Tibial artery (tissue), 4 donors: ENCODE data around the gene NARS2.
"Not testable (repeated sequence)": the region's sequence is repeated elsewhere in the genome, so short reads cannot be mapped to it uniquely, and the experiment has no call there.

Experiments used
- DNase-seq, 2 donors: peaks; one replicate each; pipeline ENCODE4 v3.0.0-alpha.2; 2019
- H3K27ac ChIP-seq, 2 donors: fragments of 200-600 bp; sonication (generic) in 1 of 2; 1 replicate in 1 of 2; 2 replicates in 1 of 2; pipeline ENCODE4 v1.5.1; 2018 to 2019; ENCODE audit warnings: mild to moderate bottlenecking in 1 of 2
- H3K27me3 ChIP-seq, 2 donors: fragments of 200-600 bp; sonication (generic) in 1 of 2; one replicate each; pipeline versions ENCODE4 v1.5.1 to v1.6.0; 2016 to 2019
- H3K36me3 ChIP-seq, 3 donors: fragments of 200-600 bp; sonication (generic) in 2 of 3; one replicate each; pipeline ENCODE4 v1.5.1; 2016 to 2019; ENCODE audit warnings: mild to moderate bottlenecking in 2 of 3
- H3K4me1 ChIP-seq, 4 donors: fragments of 200-600 bp; sonication (generic) in 2 of 4; 1 replicate in 3 of 4; 2 replicates in 1 of 4; pipeline ENCODE4 v1.5.1; 2016 to 2019
- H3K4me3 ChIP-seq, 2 donors: fragments of 200-600 bp; sonication (generic) in 1 of 2; 1 replicate in 1 of 2; 2 replicates in 1 of 2; pipeline ENCODE4 v1.5.1; 2018 to 2019; ENCODE audit warnings: mild to moderate bottlenecking in 2 of 2
- H3K9me3 ChIP-seq, 3 donors: fragments of 200-600 bp; sonication (generic) in 1 of 3; one replicate each; pipeline ENCODE4 v1.5.1; 2016 to 2019
- CTCF ChIP-seq, 2 experiments: fragments of 200-600 bp in 1 of 2; fragments of 450-650 bp in 1 of 2; IDR thresholded peaks; one replicate each; pipeline ENCODE4 v1.5.1; 2017 to 2019; ENCODE audit warnings: antibody characterized with exemption in 2 of 2, mild to moderate bottlenecking in 1 of 2, moderate library complexity in 1 of 2
- intact Hi-C: fragments of 100-400 bp; cut with DNase I; formaldehyde crosslinking; loops from one replicate; pipeline ENCODE4 v1.15.0; 2023; ENCODE audit warnings: low total_unique reads

The NARS2 gene

GRCh38 chr11:78552881-78553280 lies 21.8 kb downstream of the NARS2 start:
- Histone ChIP-seq H3K27me3 (no peaks in the 10 kb centered on the region), H3K36me3 (peaks cover 0 to 10% (median 7%) of the 10 kb centered on the region in 3 donors), H3K9me3 (no peaks in the 10 kb centered on the region), H3K4me1 (no peaks in the 10 kb centered on the region), H3K4me3 (no peak overlapping the region), H3K27ac (no peak overlapping the region)
- DNase-seq: no peak
- TF ChIP-seq CTCF (IDR thresholded peaks at IDR 0.05): no peak
- intact Hi-C loops: loop anchor here (5.0 kb wide), 1 partner anchor 406 kb away; no protein-coding TSS in a partner anchor

GRCh38 chr11:78552139-78552538 lies 22.5 kb downstream of the NARS2 start:
- not testable (repeated sequence) for H3K9me3 ChIP-seq, H3K27ac ChIP-seq, DNase-seq, H3K4me1 ChIP-seq, H3K27me3 ChIP-seq, H3K4me3 ChIP-seq
- peaks cover 0 to 10% (median 7%) of the 10 kb centered on the region in 3 donors for H3K36me3 ChIP-seq
- intact Hi-C loops: loop anchor here (5.0 kb wide), 1 partner anchor 405 kb away; no protein-coding TSS in a partner anchor

GRCh38 chr11:78551066-78551465 lies 23.6 kb downstream of the NARS2 start:
- H3K36me3 ChIP-seq: peaks cover 0 to 6% (median 6%) of the 10 kb centered on the region in 3 donors
- intact Hi-C loops: loop anchor here (5.0 kb wide), 1 partner anchor 404 kb away; no protein-coding TSS in a partner anchor
- H3K4me1 ChIP-seq: no peaks in the 10 kb centered on the region
- H3K27me3 ChIP-seq: no peaks in the 10 kb centered on the region
- TF ChIP-seq CTCF (IDR thresholded peaks at IDR 0.05): no peak
- H3K4me3 ChIP-seq: no peak overlapping the region
- no peak overlapping the region for H3K27ac ChIP-seq
- H3K9me3 ChIP-seq: no peaks in the 10 kb centered on the region
- DNase-seq: no peak

GRCh38 chr11:78549624-78550409 lies 24.8 kb downstream of the NARS2 start:
- no peak for TF ChIP-seq CTCF (IDR thresholded peaks at IDR 0.05)
- H3K9me3 ChIP-seq: no peaks in the 10 kb centered on the region
- peaks cover 0 to 4% (median 0%) of the 10 kb centered on the region in 3 donors for H3K36me3 ChIP-seq
- intact Hi-C loops: loop anchor here (5.0 kb wide), 1 partner anchor 403 kb away; no protein-coding TSS in a partner anchor
- DNase-seq: no peak
- H3K27ac ChIP-seq: no peak overlapping the region
- no peak overlapping the region for H3K4me3 ChIP-seq
- no peaks in the 10 kb centered on the region for H3K27me3 ChIP-seq
- H3K4me1 ChIP-seq: no peaks in the 10 kb centered on the region

GRCh38 chr11:78548911-78549590 lies 25.6 kb downstream of the NARS2 start:
- H3K4me1 ChIP-seq: no peaks in the 10 kb centered on the region
- DNase-seq: peak in 1 of 2 donors; percentile 28
- intact Hi-C loops: no loop called here
- no peak for TF ChIP-seq CTCF (IDR thresholded peaks at IDR 0.05)
- H3K9me3 ChIP-seq: no peaks in the 10 kb centered on the region
- peaks cover 0 to 4% (median 0%) of the 10 kb centered on the region in 3 donors for H3K36me3 ChIP-seq
- H3K27ac ChIP-seq: no peak overlapping the region
- H3K4me3 ChIP-seq: no peak overlapping the region
- no peaks in the 10 kb centered on the region for H3K27me3 ChIP-seq
